ENCODE measurements around the gene PNRC2. TPM values are rescaled to one million over a fixed set of nuclear protein-coding genes. Genes with fewer than 3 reads are reported as not detected.

Gene PNRC2
- 73.3 and 102 TPM in 2 replicates for total RNA-seq

GRCh38 chr1:23959461-23960290 is at the start of gene PNRC2:
PNRC2 (plus strand) TSS chr1:23959828; CDS start chr1:23961458, 1,630 bp downstream.

GRCh38 chr1:23913212-23913880 is 46.3 kb upstream of the PNRC2 start, which contains the start of gene CNR2:
CNR2 (minus strand) TSS chr1:23913362; CDS start chr1:23875617, 37,745 bp downstream.

GRCh38 chr1:23979881-23980727 is 20.5 kb downstream of the PNRC2 start, which contains the start of gene SRSF10:
SRSF10 (minus strand) TSS chr1:23980327; CDS start chr1:23980255, 72 bp downstream.

Small RNA genes lying within 50 kb of the gene (small RNA-seq; reads per million reads assigned to genes)
- gene MIR378F = not detected

Other genes starting within 250 kb of the PNRC2 start
- 30.6 and 42.2 TPM in 2 replicates for gene ELOA, start 216.4 kb upstream of the PNRC2 start, total RNA-seq
- gene PITHD1, start 181.4 kb upstream of the PNRC2 start, total RNA-seq = 17.4 and 27.5 TPM in 2 replicates
- gene LYPLA2, start 168.7 kb upstream of the PNRC2 start, total RNA-seq = 47.1 and 96.0 TPM in 2 replicates
- gene GALE, start 159.1 kb upstream of the PNRC2 start, total RNA-seq = 40.8 and 69.7 TPM in 2 replicates
- gene HMGCL, start 134.4 kb upstream of the PNRC2 start, total RNA-seq = 34.2 and 42.0 TPM in 2 replicates
- 20.2 and 20.4 TPM in 2 replicates for gene FUCA1, start 91.5 kb upstream of the PNRC2 start, total RNA-seq
- gene CNR2, start 46.5 kb upstream of the PNRC2 start, total RNA-seq = not detected in 2 replicates
- gene SRSF10, start 20.5 kb downstream of the PNRC2 start, total RNA-seq = 91.4 and 98.5 TPM in 2 replicates
- 0.79 and 1.4 TPM in 2 replicates for gene MYOM3, start 152.3 kb downstream of the PNRC2 start, total RNA-seq
- gene IL22RA1, start 183.3 kb downstream of the PNRC2 start, total RNA-seq = 3.7 and 17.3 TPM in 2 replicates
- 7.1 and 7.5 TPM in 2 replicates for gene IFNLR1, start 227.5 kb downstream of the PNRC2 start, total RNA-seq